Mucosa of rectum (tissue), 2 donors: Measurements from ENCODE around the gene BCAS3.

Experiments
- H3K27ac ChIP-seq, 2 donors: one replicate each; pipeline ENCODE4 v1.7.0; 2013; ENCODE audit warnings: inconsistent platforms in 2 of 2, low read depth in 2 of 2, low read length in 2 of 2
- H3K27me3 ChIP-seq, 2 donors: one replicate each; pipeline ENCODE4 v1.7.0; 2013; ENCODE audit warnings: low read length in 2 of 2; ENCODE audit not compliant: control insufficient read depth in 2 of 2, insufficient read depth in 2 of 2
- H3K36me3 ChIP-seq, 2 donors: one replicate each; pipeline ENCODE4 v1.7.0; 2013; ENCODE audit warnings: low read length in 2 of 2; ENCODE audit not compliant: control insufficient read depth in 2 of 2, insufficient read depth in 2 of 2
- H3K4me1 ChIP-seq, 2 donors: one replicate each; pipeline ENCODE4 v1.7.0; 2013; ENCODE audit warnings: low read length in 2 of 2, mild to moderate bottlenecking in 1 of 2; ENCODE audit not compliant: control insufficient read depth in 2 of 2, insufficient read depth in 2 of 2
- H3K4me3 ChIP-seq, 2 donors: one replicate each; pipeline ENCODE4 v1.7.0; 2013; ENCODE audit warnings: low read length in 2 of 2
- H3K9ac ChIP-seq, 2 donors: one replicate each; pipeline ENCODE4 v1.7.0; 2013; ENCODE audit warnings: low read length in 2 of 2, low read depth in 1 of 2, mild to moderate bottlenecking in 1 of 2
- H3K9me3 ChIP-seq, 2 donors: one replicate each; pipeline ENCODE4 v1.7.0; 2013; ENCODE audit warnings: low read length in 2 of 2; ENCODE audit not compliant: control insufficient read depth in 2 of 2
- donor health status: healthy.
- donor health status: Normal muscosa, but diverticular disease.

BCAS3 gene

DNA sequence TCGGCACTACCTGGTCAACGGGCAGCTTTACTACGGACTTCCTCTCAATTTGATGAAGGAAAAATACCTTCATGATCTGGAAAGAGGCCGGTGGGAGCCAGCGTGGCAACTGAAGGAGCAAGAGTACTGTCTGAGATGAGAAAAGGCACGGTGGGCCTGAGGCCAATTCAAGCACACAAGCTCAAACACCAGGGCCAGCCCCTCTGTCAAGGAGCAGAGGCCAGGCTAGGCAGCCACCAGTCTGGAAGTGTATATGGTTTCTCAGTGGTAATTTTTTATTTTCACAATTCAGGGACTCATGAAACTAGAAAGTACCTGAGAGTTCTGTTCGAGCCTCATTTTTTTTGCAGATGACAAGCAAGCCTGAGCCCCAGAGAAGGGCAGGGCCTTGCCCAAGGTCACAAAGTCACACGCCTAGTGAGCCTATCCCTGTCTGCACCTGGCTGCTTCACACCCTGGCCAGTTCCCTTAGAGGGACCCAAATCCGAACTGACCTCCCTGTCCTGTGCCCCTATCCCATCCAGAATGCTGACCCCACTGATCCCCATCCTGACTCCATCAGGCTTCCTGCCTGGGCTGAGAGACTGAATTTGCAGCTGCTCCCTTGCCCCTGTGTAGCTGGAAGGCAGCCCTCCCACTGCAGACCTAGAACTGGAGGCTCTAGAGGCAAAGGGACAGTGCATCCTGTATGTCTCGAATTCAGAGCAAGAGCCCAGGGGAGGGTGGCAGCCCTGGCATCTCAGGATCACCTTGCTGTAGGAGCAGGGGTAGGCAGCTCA lies 717.2 kb downstream of the BCAS3 start:
- H3K9ac ChIP-seq = no peak overlapping the region
- no peak overlapping the region for H3K27ac ChIP-seq
- peaks cover 3 to 4% of the 10 kb centered on the region in 2 donors for H3K4me1 ChIP-seq
- no peak overlapping the region for H3K4me3 ChIP-seq
- H3K27me3 ChIP-seq = peaks cover 30 to 38% of the 10 kb centered on the region in 2 donors
- no peaks in the 10 kb centered on the region for H3K36me3 ChIP-seq
- no peaks in the 10 kb centered on the region for H3K9me3 ChIP-seq

DNA sequence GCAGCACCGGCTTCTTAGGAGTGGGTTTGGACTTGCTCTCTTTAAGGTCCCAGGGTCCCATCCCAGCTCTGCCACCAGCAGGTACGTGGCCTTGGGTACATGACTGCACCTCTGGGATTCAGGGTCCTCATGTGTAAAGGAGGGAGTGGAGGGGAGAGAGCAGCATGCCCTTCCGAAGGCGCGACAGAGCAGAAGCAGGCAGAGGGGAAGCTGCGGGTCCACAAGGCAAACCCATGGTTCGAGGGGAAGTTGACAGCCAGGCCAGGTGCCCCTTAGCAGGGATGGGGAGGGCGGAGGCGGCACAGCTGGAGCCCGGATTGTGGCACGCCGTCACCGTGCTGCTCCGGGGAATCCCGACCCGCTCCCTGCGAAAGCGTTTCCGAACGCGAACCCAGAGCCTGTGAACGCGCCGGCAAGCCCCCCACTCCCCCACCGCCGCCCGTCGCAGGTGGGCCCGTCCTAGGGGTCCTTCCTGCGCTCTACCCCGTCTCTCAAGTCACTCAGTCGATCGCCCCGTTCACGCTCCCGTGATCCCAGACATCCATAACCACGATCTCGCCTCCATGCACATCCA lies 717.8 kb downstream of the BCAS3 start:
- Histone ChIP-seq H3K27ac (peak overlapping the region in 1 of 2 donors; percentile 72), H3K36me3 (no peaks in the 10 kb centered on the region), H3K9ac (no peak overlapping the region), H3K4me3 (no peak overlapping the region), H3K27me3 (peaks cover 29 to 38% of the 10 kb centered on the region in 2 donors), H3K4me1 (peaks cover 3 to 4% of the 10 kb centered on the region in 2 donors), H3K9me3 (no peaks in the 10 kb centered on the region)

DNA sequence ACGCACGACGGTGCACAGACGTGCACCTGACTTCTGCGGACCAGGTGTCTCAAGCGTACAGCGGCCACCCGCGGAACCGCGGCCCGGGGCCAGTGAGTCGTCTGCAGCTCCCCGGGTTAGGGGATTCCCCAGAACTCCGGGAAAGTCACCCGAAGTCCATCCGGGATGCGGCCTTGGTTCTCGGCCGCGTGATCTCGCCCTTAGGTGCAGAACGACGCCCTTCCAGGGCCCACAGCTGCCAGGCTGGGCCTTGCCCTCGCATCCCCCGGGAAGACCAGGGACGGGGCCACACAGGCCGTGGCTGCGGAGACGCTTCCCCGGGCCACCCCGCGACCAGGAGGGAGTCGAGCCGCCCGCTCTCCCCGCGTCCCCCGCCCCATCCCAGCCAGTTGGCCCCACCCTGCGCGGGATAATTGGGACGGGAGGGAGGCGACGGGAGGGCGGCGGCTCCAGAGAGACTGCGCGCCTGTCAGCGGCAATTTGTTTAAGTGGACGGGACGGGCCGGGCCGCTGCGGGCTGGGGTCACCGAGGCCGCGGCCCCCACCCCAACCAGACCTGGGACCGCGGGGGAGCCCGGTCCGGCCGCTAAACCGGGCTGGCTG lies 718.4 kb downstream of the BCAS3 start:
- no peaks in the 10 kb centered on the region for H3K36me3 ChIP-seq
- H3K27me3 ChIP-seq = peaks cover 34 to 42% of the 10 kb centered on the region in 2 donors
- peak overlapping the region in 1 of 2 donors; percentile 23 for H3K4me3 ChIP-seq
- H3K9me3 ChIP-seq = no peaks in the 10 kb centered on the region
- H3K9ac ChIP-seq = no peak overlapping the region
- peaks cover 3 to 4% of the 10 kb centered on the region in 2 donors for H3K4me1 ChIP-seq
- peak overlapping the region; percentile 72 to 77 for H3K27ac ChIP-seq

DNA sequence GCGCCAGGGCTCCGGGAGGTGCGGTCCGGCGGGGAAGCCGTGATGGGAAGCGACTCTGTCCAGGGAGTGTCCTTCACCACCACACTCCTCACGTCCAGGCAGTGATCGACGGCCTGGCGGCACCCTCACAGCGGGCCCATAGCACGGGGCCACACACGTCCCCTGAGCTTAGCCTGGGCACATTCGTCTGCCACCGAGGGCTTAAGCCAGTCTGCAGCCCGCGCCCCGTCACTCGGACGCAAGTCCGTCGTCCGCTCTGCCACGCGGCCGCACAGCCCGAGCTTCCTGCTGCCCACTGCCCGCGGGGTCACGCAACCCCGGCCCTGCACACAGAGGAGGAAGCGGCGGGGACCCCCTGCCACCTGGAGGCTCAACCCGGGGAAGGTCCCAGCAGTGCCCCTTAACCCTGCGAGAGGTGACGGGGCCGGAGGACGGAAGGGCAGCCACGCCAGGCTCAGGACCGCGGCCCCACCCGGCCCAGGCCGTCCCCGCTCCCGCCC lies 719.0 kb downstream of the BCAS3 start:
- no peaks in the 10 kb centered on the region for H3K9me3 ChIP-seq
- peak overlapping the region in 1 of 2 donors; percentile 23 for H3K4me3 ChIP-seq
- H3K4me1 ChIP-seq = peaks cover 3 to 4% of the 10 kb centered on the region in 2 donors
- H3K27ac ChIP-seq = peak overlapping the region; percentile 72 to 77
- H3K27me3 ChIP-seq = peaks cover 39 to 48% of the 10 kb centered on the region in 2 donors
- H3K9ac ChIP-seq = peak overlapping the region in 1 of 2 donors; percentile 57
- no peaks in the 10 kb centered on the region for H3K36me3 ChIP-seq

DNA sequence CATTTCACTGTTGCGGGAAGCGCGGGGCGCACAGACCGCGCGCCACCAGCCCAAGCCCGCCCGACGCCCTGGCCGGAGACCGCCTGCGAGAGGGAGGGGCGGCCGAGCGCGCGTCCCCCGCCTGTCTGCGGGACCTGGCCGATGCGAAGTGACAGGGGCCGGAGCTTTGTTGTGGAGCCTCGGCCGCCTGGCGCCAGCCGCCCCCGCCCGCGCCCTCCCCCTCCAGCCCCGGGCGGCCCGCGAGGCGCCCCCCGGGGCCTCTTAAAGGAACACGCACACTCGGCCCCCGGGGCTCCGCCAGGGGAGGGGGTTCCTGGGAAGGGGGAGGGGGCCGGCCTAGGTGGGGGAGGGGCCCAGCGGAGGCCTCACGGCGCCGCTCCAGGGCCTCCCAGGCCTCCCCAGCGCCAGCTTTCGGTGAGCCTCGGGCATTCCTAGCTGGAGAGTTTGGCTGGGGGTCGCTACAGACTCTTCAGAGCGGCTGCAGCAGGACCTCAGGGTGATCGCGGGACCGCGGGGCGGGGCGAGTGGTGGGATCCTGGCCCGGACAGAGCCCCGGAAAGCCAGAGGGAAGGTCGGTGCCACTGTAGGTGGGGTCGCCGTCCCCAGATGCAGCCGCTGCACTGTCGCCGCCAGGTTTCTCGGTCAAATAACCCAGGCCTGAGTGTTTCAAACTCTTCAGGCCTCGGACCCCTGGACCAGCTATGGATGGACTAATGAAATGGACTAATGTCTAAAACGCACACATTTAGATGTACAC lies 719.6 kb downstream of the BCAS3 start:
- H3K4me3 ChIP-seq = peak overlapping the region; percentile 60 to 65
- H3K27me3 ChIP-seq = peaks cover 44 to 53% of the 10 kb centered on the region in 2 donors

DNA sequence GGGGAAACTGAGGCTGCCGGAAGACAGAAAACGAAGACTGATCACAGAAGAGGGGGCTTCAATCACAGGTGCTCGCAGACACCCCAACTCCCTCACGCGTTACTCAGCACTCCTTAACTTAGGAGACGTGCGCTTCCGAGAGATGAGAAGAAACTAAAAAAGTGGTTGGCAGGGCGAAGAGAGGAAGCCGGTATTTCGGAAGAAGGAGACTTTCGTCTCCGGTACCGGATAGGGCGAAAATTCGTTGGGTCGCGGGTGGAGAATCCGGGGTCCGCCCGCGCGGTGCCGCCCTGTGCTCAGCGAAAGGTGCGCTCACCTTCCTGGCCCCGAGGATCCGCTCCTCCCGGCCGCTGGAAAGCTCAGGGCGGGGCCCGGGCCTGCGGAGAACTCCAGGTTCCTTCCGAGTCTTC lies 721.1 kb downstream of the BCAS3 start:
- Histone ChIP-seq H3K36me3 (no peaks in the 10 kb centered on the region), H3K4me1 (peaks cover 4 to 7% of the 10 kb centered on the region in 2 donors), H3K4me3 (peak overlapping the region; percentile 46 to 60), H3K27ac (peak overlapping the region; percentile 72 to 77), H3K27me3 (peaks cover 52 to 65% of the 10 kb centered on the region in 2 donors), H3K9ac (peak overlapping the region in 1 of 2 donors; percentile 28), H3K9me3 (no peaks in the 10 kb centered on the region)

More for the DNA sequence above, 719.6 kb downstream of the BCAS3 start:
- Histone ChIP-seq H3K9ac (peak overlapping the region in 1 of 2 donors; percentile 57), H3K9me3 (no peaks in the 10 kb centered on the region), H3K4me1 (peaks cover 3 to 4% of the 10 kb centered on the region in 2 donors), H3K36me3 (no peaks in the 10 kb centered on the region), H3K27ac (peak overlapping the region; percentile 72 to 77)

DNA sequence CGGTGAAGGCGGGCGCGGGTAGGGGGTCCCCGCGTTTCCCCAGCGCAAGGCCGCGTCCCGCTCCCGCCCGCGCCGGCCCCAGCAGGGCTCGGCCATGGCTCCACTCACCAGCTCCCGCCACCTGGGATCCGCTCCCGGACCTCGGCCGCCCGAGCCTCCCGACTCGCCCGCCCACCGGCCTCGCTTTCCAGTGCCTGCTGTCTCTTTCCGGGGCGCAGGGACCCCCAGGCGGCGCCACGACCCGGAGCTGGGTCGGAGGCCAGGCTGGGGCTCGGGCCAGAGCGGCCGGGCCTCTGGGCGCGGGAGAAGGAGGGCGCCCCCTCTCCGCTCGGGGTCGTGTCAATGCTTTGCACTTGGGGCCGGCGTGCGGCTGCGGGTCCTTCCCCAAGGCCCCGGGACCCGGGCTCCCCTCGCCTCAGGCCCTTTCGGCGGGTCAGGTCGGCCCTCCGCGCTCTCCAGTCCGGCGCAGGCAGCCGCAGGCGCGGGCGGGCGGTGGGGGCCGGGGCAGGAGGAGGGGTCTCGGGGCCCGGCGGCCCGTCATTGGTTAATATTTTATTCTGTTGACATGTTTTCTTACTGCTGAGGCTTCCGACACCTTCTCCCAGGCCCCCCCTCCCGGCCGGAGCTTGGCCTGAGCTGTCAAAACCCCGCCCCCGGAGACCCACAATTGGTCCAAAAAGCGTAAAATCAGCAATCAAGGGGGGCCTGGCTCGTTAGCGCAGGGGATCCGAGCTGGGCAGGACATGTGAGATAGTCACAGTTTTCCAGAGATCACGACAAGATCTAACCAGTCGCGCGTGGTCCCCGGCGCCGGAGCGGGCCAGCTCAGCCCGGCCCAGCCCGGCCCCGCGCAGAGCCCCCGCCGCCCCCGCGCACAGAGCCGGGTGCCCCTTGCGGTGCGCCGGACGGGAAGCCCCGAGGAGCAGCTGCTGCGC lies 721.7 kb downstream of the BCAS3 start, which contains the start of gene TBX2:
Gene TBX2 (plus strand): TSS at position 713 of the 935 bp plus-strand sequence. CDS start 334 bp downstream, outside the sequence.
- Histone ChIP-seq H3K4me1 (peaks cover 4 to 9% of the 10 kb centered on the region in 2 donors), H3K27ac (peak within 1 kb of the TSS; percentile 72 to 77), H3K36me3 (no peaks in the 10 kb centered on the region), H3K9me3 (no peaks in the 10 kb centered on the region), H3K27me3 (peaks cover 55 to 72% of the 10 kb centered on the region in 2 donors), H3K9ac (peak within 1 kb of the TSS; percentile 41 to 54), H3K4me3 (peak within 1 kb of the TSS; percentile 47 to 60)

DNA sequence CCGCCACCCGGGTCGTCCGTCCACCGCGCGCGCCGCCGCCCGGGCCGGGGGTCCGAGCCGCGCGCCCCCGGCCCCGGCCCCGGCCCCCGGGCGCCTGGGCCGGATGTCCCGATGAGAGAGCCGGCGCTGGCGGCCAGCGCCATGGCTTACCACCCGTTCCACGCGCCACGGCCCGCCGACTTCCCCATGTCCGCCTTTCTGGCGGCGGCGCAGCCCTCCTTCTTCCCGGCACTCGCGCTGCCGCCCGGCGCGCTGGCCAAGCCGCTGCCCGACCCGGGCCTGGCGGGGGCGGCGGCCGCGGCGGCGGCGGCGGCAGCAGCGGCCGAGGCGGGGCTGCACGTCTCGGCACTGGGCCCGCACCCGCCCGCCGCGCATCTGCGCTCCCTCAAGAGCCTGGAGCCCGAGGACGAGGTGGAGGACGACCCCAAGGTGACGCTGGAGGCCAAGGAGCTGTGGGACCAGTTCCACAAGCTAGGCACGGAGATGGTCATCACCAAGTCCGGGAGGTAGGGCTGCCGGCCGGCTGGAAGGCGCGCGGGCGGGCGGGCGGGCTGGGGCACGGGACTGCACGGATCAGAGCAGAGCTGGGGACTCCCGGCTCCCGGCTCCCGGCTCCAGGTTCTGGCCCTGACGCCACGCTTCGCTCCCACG lies 722.5 kb downstream of the BCAS3 start:
- Histone ChIP-seq H3K27me3 (peaks cover 59 to 74% of the 10 kb centered on the region in 2 donors), H3K9ac (no peak overlapping the region), H3K4me3 (peak overlapping the region; percentile 47 to 53), H3K27ac (peak overlapping the region in 1 of 2 donors; percentile 51), H3K9me3 (no peaks in the 10 kb centered on the region), H3K36me3 (no peaks in the 10 kb centered on the region), H3K4me1 (peaks cover 4 to 9% of the 10 kb centered on the region in 2 donors)
